IMR-90 (cell line): Measurements from ENCODE around the gene PTS. TPM values are rescaled to one million over a fixed set of nuclear protein-coding genes. Genes with fewer than 3 reads are reported as not detected.

ENCODE experiments used
- ATAC-seq: fragments of 200-7000 bp; cut with Tn5 transposase; 2 replicates; pipeline ENCODE4 v1.9.1; 2020; ENCODE audit warnings: low read depth, mild to moderate bottlenecking, moderate library complexity
- BruUV-seq: library from RNA; stranded (reverse); fragments of 400-500 nt; replicated peaks from 2 replicates; lab custom pipeline; 2021; lab: Mats Ljungman, UMichigan
- CTCF ChIA-PET: fragments of 300-600 bp; formaldehyde crosslinking; extraction: SDS; loops from one replicate; lab custom pipeline; 2021; ENCODE audit warnings: antibody characterized with exemption; lab: Yijun Ruan, JAX
- POLR2A ChIA-PET: fragments of 300-600 bp; sonication (Branson Sonifier 250); formaldehyde crosslinking; loops from one replicate; lab custom pipeline; 2022; ENCODE audit warnings: antibody characterized with exemption; ENCODE audit not compliant: unreplicated experiment; lab: Charles Lee
- DNase-seq: peaks from one replicate; pipeline ENCODE4 v3.0.0; 2013
- H2AFZ ChIP-seq: replicated peaks from 2 replicates; pipeline ENCODE3; 2013; ENCODE audit warnings: low read length, mild to moderate bottlenecking; ENCODE audit not compliant: poor library complexity
- H2AK5ac ChIP-seq: 2 replicates; pipeline ENCODE4 v1.6.1; 2013; ENCODE audit warnings: low read depth, low read length, inconsistent platforms
- H2AK9ac ChIP-seq: replicated peaks from 2 replicates; pipeline ENCODE3; 2013; ENCODE audit warnings: mild to moderate bottlenecking, low read depth, low read length, moderate library complexity; ENCODE audit not compliant: poor library complexity
- H2BK120ac ChIP-seq: 2 replicates; pipeline ENCODE4 v1.6.1; 2013; ENCODE audit warnings: low read depth, low read length, inconsistent platforms
- H2BK15ac ChIP-seq: 3 replicates; pipeline ENCODE4 v1.6.1; 2013; ENCODE audit warnings: low read depth, low read length, inconsistent platforms
- H2BK20ac ChIP-seq: 2 replicates; pipeline ENCODE4 v1.6.1; 2013; ENCODE audit warnings: low read depth, mild to moderate bottlenecking, inconsistent platforms, low read length, moderate library complexity
- H2BK5ac ChIP-seq: 2 replicates; pipeline ENCODE4 v1.6.1; 2013; ENCODE audit warnings: mild to moderate bottlenecking, low read depth, low read length, inconsistent platforms; ENCODE audit not compliant: poor library complexity, severe bottlenecking
- H3K14ac ChIP-seq: replicated peaks from 2 replicates; pipeline ENCODE4 v1.6.1; 2013; ENCODE audit warnings: low read depth, low read length, inconsistent platforms
- H3K18ac ChIP-seq: 2 replicates; pipeline ENCODE4 v1.6.1; 2013; ENCODE audit warnings: low read depth, low read length, control low read depth
- H3K23ac ChIP-seq: 2 replicates; pipeline ENCODE4 v1.6.1; 2013; ENCODE audit warnings: low read depth, low read length, inconsistent platforms
- H3K27ac ChIP-seq: 2 replicates; pipeline ENCODE4 v1.5.1; 2013; ENCODE audit warnings: mild to moderate bottlenecking, control low read depth, low read length; ENCODE audit not compliant: insufficient read depth
- H3K27me3 ChIP-seq: 2 replicates; pipeline ENCODE4 v1.6.1; 2013; ENCODE audit warnings: low read length; ENCODE audit not compliant: control insufficient read depth, insufficient read depth
- H3K36me3 ChIP-seq: 2 replicates; pipeline ENCODE4 v1.6.1; 2013; ENCODE audit warnings: low read length, mixed read lengths; ENCODE audit not compliant: control insufficient read depth, insufficient read depth
- H3K4ac ChIP-seq: 2 replicates; pipeline ENCODE4 v1.6.1; 2013; ENCODE audit warnings: low read depth, low read length, inconsistent platforms
- H3K4me1 ChIP-seq: 2 replicates; pipeline ENCODE4 v1.6.1; 2013; ENCODE audit warnings: low read length, mixed read lengths; ENCODE audit not compliant: control insufficient read depth, insufficient read depth
- H3K4me2 ChIP-seq: 2 replicates; pipeline ENCODE4 v1.6.1; 2013; ENCODE audit warnings: low read depth, mild to moderate bottlenecking, control low read depth, low read length, moderate library complexity
- H3K4me3 ChIP-seq: 2 replicates; pipeline ENCODE4 v1.5.1; 2013; ENCODE audit warnings: low read depth, mild to moderate bottlenecking, control low read depth, low read length, moderate library complexity; ENCODE audit not compliant: insufficient read depth
- H3K56ac ChIP-seq: 2 replicates; pipeline ENCODE4 v1.6.1; 2013; ENCODE audit warnings: low read length, inconsistent platforms; ENCODE audit not compliant: insufficient read depth; ENCODE audit errors: extremely low read depth
- H3K79me1 ChIP-seq, 2 experiments: 2 replicates each; pipeline ENCODE4 v1.6.1; 2013; ENCODE audit warnings: low read length in 2 of 2, inconsistent platforms in 1 of 2, low read depth in 1 of 2
- H3K9ac ChIP-seq: 2 replicates; pipeline ENCODE4 v1.6.1; 2013; ENCODE audit warnings: low read depth, low read length, control low read depth
- H3K9me1 ChIP-seq: 2 replicates; pipeline ENCODE4 v1.6.1; 2013; ENCODE audit warnings: low read length, inconsistent platforms; ENCODE audit not compliant: insufficient read depth
- H3K9me3 ChIP-seq: 2 replicates; pipeline ENCODE4 v1.6.1; 2013; ENCODE audit warnings: low read length; ENCODE audit not compliant: control insufficient read depth, insufficient read depth
- H4K20me1 ChIP-seq: 2 replicates; pipeline ENCODE4 v1.6.1; 2013; ENCODE audit warnings: low read length, inconsistent platforms; ENCODE audit not compliant: insufficient read depth
- H4K5ac ChIP-seq: 2 replicates; pipeline ENCODE4 v1.6.1; 2013; ENCODE audit warnings: mild to moderate bottlenecking, low read depth, low read length, control low read depth
- H4K8ac ChIP-seq, 2 experiments: 2 replicates each; pipeline ENCODE4 v1.6.1; 2013; ENCODE audit warnings: low read depth in 2 of 2, low read length in 2 of 2, control low read depth in 1 of 2, inconsistent platforms in 1 of 2
- H4K91ac ChIP-seq: 2 replicates; pipeline ENCODE4 v1.6.1; 2013; ENCODE audit warnings: low read depth, low read length, inconsistent platforms; ENCODE audit not compliant: insufficient read depth
- BHLHE40 ChIP-seq: fragments of 150-350 bp; IDR thresholded peaks from 2 replicates; pipeline ENCODE4 v1.6.1; 2016; ENCODE audit warnings: mild to moderate bottlenecking, low read depth, low read length
- CEBPB ChIP-seq: IDR thresholded peaks from 2 replicates; pipeline ENCODE4 v1.6.1; 2012; ENCODE audit warnings: low read depth, low read length, improper control_type of control experiment
- CHD1 ChIP-seq: IDR thresholded peaks from 2 replicates; pipeline ENCODE4 v1.6.1; 2012; ENCODE audit warnings: low read depth, low read length, improper control_type of control experiment
- FOS ChIP-seq: fragments of 150-350 bp; IDR thresholded peaks from 2 replicates; pipeline ENCODE4 v1.6.1; 2016; ENCODE audit warnings: low read depth, low read length
- MAFK ChIP-seq: IDR thresholded peaks from 2 replicates; pipeline ENCODE4 v1.6.1; 2012; ENCODE audit warnings: low read depth, low read length, improper control_type of control experiment
- MAZ ChIP-seq: IDR thresholded peaks from 2 replicates; pipeline ENCODE4 v1.6.1; 2012; ENCODE audit warnings: low read depth, mild to moderate bottlenecking, low read length, improper control_type of control experiment, moderate library complexity, borderline replicate concordance
- MXI1 ChIP-seq: IDR thresholded peaks from 2 replicates; pipeline ENCODE4 v1.6.1; 2012; ENCODE audit warnings: low read depth, mild to moderate bottlenecking, low read length, moderate library complexity, borderline replicate concordance
- NFE2L2 ChIP-seq: fragments of 150-350 bp; IDR thresholded peaks from 2 replicates; pipeline ENCODE4 v1.6.1; 2016; ENCODE audit warnings: low read depth, mild to moderate bottlenecking, low read length
- POLR2A ChIP-seq: IDR thresholded peaks from 2 replicates; pipeline ENCODE4 v1.6.1; 2012; ENCODE audit warnings: mild to moderate bottlenecking, low read depth, low read length
- RAD21 ChIP-seq: IDR thresholded peaks from 2 replicates; pipeline ENCODE4 v1.6.1; 2012; ENCODE audit warnings: low read length, improper control_type of control experiment
- RCOR1 ChIP-seq: IDR thresholded peaks from 2 replicates; pipeline ENCODE4 v1.6.1; 2012; ENCODE audit warnings: mild to moderate bottlenecking, low read length, improper control_type of control experiment; ENCODE audit not compliant: insufficient replicate concordance
- RFX5 ChIP-seq: IDR thresholded peaks from 2 replicates; pipeline ENCODE4 v1.8.0; 2012; ENCODE audit warnings: low read depth, mild to moderate bottlenecking, low read length, moderate library complexity
- SMC3 ChIP-seq: fragments of 150-350 bp; IDR thresholded peaks from 2 replicates; pipeline ENCODE4 v1.6.1; 2016; ENCODE audit warnings: low read depth, mild to moderate bottlenecking, antibody characterized with exemption, low read length, moderate library complexity
- USF2 ChIP-seq: fragments of 150-350 bp; IDR thresholded peaks from 2 replicates; pipeline ENCODE4 v1.6.1; 2017; ENCODE audit warnings: mild to moderate bottlenecking, antibody characterized with exemption, low read length, low read depth
- WGBS, 2 experiments: methylation state at CpG; one replicate each; pipeline versions ENCODE4 v1.1.5 to v1.1.7; 2013; ENCODE audit warnings: missing lambda C conversion rate in 2 of 2; ENCODE audit not compliant: insufficient read length in 1 of 2; ENCODE audit errors: extremely low coverage in 2 of 2; 5-methylcytosine and 5-hydroxymethylcytosine counted together
- dilution Hi-C: fragments of 300-500 bp; cut with HindIII; formaldehyde crosslinking; loops from one replicate; pipeline ENCODE4 v1.14.3; 2018; ENCODE audit warnings: low sequenced_read_pairs; ENCODE audit not compliant: unreplicated experiment
- in situ Hi-C: fragments of 300-500 bp; cut with MboI; formaldehyde crosslinking; loops from 3 replicates; pipeline ENCODE4 v1.14.3; 2019; ENCODE audit warnings: low sequenced_read_pairs, inconsistent platforms, mixed read lengths
- intact Hi-C: fragments of 100-400 bp; cut with micrococcal nuclease; formaldehyde crosslinking; loops from 2 replicates; pipeline ENCODE4 v1.10.0; 2022
- polyA plus RNA-seq, 3 experiments: library from polyadenylated mRNA; depleted of rRNA; stranded (reverse); fragments of >200 nt; gene quantifications; 2 replicates each; pipeline ENCODE4 v1.2.3, GENCODE V29; 2012; ENCODE audit warnings: low replicate concordance in 1 of 3
- total RNA-seq: library from RNA; depleted of rRNA; stranded (reverse); fragments of >200 nt; gene quantifications from 2 replicates; pipeline ENCODE4 v1.2.3, GENCODE V29; 2012
- TF ChIP-seq, protein P1 (sequence below): fragments of 150-350 bp; IDR thresholded peaks from 2 replicates; pipeline ENCODE4 v1.6.1; 2016; ENCODE audit warnings: low read depth, mild to moderate bottlenecking, low read length, moderate library complexity, borderline replicate concordance

PTS gene
- total and polyA plus RNA-seq, 2 of the 4 experiments (the other 2 are of a cell fraction) = 21.0 to 51.8 TPM

- DNase-seq = no peak
- no peak for TF ChIP-seq RCOR1
- no peak for TF ChIP-seq BHLHE40
- no peak for TF ChIP-seq CEBPB
- TF ChIP-seq RAD21 = no peak
- no peak for TF ChIP-seq MAFK
- no peak for TF ChIP-seq SMC3
- TF ChIP-seq POLR2A = no peak
- no peak for TF ChIP-seq RFX5
- TF ChIP-seq USF2 = no peak
- TF ChIP-seq CHD1 = no peak
- TF ChIP-seq FOS = no peak
- no peak for TF ChIP-seq NFE2L2
- no peak for TF ChIP-seq MXI1
- TF ChIP-seq, protein P1, sequence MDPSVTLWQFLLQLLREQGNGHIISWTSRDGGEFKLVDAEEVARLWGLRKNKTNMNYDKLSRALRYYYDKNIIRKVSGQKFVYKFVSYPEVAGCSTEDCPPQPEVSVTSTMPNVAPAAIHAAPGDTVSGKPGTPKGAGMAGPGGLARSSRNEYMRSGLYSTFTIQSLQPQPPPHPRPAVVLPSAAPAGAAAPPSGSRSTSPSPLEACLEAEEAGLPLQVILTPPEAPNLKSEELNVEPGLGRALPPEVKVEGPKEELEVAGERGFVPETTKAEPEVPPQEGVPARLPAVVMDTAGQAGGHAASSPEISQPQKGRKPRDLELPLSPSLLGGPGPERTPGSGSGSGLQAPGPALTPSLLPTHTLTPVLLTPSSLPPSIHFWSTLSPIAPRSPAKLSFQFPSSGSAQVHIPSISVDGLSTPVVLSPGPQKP = no peak
- no peak for TF ChIP-seq MAZ
Observed at GRCh38 chr11:112227471-112227870, 1.2 kb downstream of the PTS start.

More at GRCh38 chr11:112227471-112227870, 1.2 kb downstream of the PTS start:
- Histone ChIP-seq H2BK15ac (no peak overlapping the region; the same call in 2 of the 3 replicates), H2AK9ac (peak overlapping the region; percentile 17), H3K4me2 (peak overlapping the region; percentile 93), H4K8ac (peak overlapping the region; percentile 86 to 100; a peak in 2 of 4 replicates), H3K23ac (peak overlapping the region; percentile 96; the same call in 1 of the 2 replicates), H3K4me1 (peaks cover 16% of the 10 kb centered on the region), H3K36me3 (peaks cover 6% of the 10 kb centered on the region; the same call in 1 of the 2 replicates), H3K9me1 (no peaks in the 10 kb centered on the region; the same call in 1 of the 2 replicates), H2AFZ (no peak overlapping the region), H3K4ac (peak overlapping the region; percentile 22; the same call in 1 of the 2 replicates), H3K27ac (peak overlapping the region; percentile 22; the same call in 1 of the 2 replicates), H3K14ac (peak overlapping the region; percentile 97; the same call in 1 of the 2 replicates), H2BK20ac (no peak overlapping the region), H2BK120ac (no peak overlapping the region), H3K4me3 (peak overlapping the region; percentile 93; the same call in 1 of the 2 replicates), H3K27me3 (no peaks in the 10 kb centered on the region), H3K9me3 (no peaks in the 10 kb centered on the region), H2AK5ac (peak overlapping the region; percentile 50), H3K56ac (peak overlapping the region; percentile 94; the same call in 1 of the 2 replicates), H3K18ac (0 out of 2 replicates have a peak overlapping the region, but pooled peaks have one; percentile 17), H4K20me1 (peaks cover 6% of the 10 kb centered on the region; the same call in 1 of the 2 replicates), H4K91ac (no peak overlapping the region), H3K9ac (peak overlapping the region; percentile 98), H3K79me1 (peaks cover 24 to 45% of the 10 kb centered on the region in 2 experiments), H4K5ac (peak overlapping the region; percentile 33; the same call in 1 of the 2 replicates), H2BK5ac (no peak overlapping the region)
- in situ Hi-C loops = loop anchor here (10.0 kb wide), 2 partner anchors 137 to 1057 kb away; no protein-coding TSS in a partner anchor
- dilution Hi-C loops = no loop called here
- ChIA-PET CTCF (interaction anchor here (1.3 kb wide), 1 partner anchor 53 kb away, joined by 4 read pairs; no protein-coding TSS in a partner anchor), POLR2A (no interaction called here)
- intact Hi-C loops = loop anchor here (2.0 to 10.0 kb wide), 3 partner anchors 39 to 353 kb away; partner anchors contain the start of genes ALG9, CFAP68 and FDXACB1
- WGBS, 2 experiments = no CpG with 5 or more reads among the region's 4 CpGs
- BruUV-seq = no TSS peak
- ATAC-seq = no peak
